ENCODE measurements around the gene ACOX1.
A peak's percentile ranks its signal among the peaks of the same experiment; 100 is the strongest.

ACOX1 gene

GRCh38 chr17:75906143-75906884 lies 72.7 kb downstream of the ACOX1 start:
- no peak for DNase-seq

DNA sequence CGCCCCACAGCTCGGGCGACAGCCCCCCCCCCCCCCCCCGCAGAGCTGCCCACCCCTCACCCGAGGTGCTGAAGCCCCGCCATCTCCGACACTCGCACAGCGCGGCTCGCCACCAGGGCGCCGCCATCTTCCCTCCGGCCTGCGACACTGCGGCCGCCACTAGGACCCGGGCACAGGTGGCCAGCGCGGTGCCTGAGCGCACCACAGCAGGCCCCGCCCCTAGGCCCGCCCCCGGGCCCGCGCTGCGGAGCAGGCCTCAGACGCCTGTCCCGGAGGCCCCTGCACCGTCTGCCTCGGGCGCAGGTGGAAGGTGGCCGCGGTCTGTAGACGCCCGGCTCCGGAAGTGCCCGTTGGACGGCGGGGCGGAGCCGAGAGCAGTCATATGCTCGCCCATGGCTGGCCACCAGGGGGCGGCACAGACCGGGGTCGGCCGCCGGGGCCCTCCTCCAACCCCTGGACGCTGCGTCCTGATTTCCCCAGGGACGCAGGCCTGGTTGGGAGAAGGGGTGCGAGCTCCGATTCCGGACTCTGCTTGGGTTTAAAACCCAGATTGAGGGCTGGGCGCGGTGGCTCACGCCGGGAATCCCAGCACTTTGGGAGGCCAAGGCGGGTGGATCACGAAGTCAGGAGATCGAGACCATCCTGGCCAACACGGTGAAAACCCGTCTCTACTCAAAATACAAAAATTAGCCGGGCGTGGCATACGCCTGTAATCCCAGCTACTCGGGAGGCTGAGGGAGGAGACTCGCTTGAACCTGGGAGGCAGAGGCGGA lies 74.0 kb downstream of the ACOX1 start, which contains the start of gene MRPL38:
TSS of gene MRPL38 (minus strand) at position 136 of the 773 bp plus-strand sequence. CDS start at position 127, 9 bp downstream.
- peak; percentile 87 for DNase-seq

GRCh38 chr17:75902406-75902805 lies 76.6 kb downstream of the ACOX1 start:
- peak; percentile 55 for DNase-seq

DNA sequence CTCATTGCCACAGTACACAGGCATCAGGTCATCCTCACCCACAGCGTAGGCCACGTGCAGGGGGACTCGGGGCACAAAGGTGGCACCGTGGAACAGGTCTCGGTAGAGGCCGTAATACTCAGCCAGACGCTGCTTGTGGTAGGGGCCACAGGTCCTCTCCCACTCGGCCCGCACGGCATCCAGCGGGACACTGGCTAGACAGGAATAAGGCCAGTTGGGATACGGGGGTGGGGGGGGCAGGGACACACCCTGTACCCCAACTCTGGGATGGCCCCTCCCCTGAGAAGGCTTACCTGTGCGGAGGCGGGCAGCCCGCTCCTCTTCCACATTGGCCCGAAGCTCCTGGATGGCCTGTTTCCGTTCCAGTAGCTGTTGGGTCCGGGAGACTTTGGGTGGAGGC lies 77.2 kb downstream of the ACOX1 start:
- DNase-seq, result no peak

- DNase-seq, result no peak
These were observed 78.1 kb downstream of the ACOX1 start for GRCh38 chr17:75900691-75901533.

GRCh38 chr17:75899767-75900468 lies 79.0 kb downstream of the ACOX1 start:
- DNase-seq, result no peak

GRCh38 chr17:75899353-75899752 lies 79.6 kb downstream of the ACOX1 start:
- no peak for DNase-seq

GRCh38 chr17:75898791-75899190 lies 80.2 kb downstream of the ACOX1 start:
- DNase-seq, result no peak

GRCh38 chr17:75898065-75898464 lies 80.9 kb downstream of the ACOX1 start:
- DNase-seq, result no peak

GRCh38 chr17:75897160-75898019 lies 81.6 kb downstream of the ACOX1 start:
- DNase-seq, result no peak

DNA sequence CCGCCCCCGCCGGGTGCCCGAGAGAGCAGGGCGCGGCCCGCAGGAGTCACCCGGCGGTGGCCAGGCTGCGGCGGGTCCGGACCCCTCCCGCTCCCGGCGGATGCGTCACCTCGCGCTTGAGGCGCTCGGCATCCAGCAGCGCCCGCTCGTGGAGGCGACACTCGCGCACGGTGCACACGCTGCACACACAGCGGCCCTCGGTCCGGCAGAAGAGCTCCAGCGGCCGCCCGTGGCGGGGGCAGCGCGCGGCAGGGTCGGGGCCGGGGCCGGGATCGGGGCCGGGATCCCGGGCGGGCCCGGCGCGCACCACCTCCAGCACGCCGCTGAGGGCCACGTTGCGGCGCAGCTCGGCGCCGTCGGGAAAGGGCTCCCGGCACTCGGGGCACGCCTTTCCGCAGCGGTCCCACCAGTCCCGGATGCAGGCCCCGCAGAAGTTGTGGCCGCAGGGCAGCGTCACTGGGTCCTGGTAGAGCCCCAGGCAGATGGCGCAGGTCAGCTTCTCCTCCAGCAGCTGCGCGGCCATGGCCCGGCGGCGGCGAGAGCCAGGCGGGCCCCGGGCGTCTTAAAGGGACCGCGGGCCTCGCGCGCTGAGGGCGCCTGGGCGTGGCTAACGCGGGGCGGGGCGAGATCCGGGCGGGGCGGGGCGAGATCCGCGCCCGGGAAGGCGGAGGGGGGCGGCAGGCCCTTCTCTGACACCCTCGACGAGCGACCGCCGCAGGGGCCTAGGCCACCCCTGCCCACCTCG lies 82.4 kb downstream of the ACOX1 start, which contains the start of gene TRIM65:
TSS of gene TRIM65 (minus strand) at position 537 of the 745 bp plus-strand sequence. CDS start at position 523, 14 bp downstream.
- DNase-seq, result peak; percentile 32

- no peak for DNase-seq
These were observed 83.4 kb downstream of the ACOX1 start for GRCh38 chr17:75895370-75896155.

- no peak for DNase-seq
These were observed 84.8 kb downstream of the ACOX1 start for GRCh38 chr17:75894049-75894733.

DNA sequence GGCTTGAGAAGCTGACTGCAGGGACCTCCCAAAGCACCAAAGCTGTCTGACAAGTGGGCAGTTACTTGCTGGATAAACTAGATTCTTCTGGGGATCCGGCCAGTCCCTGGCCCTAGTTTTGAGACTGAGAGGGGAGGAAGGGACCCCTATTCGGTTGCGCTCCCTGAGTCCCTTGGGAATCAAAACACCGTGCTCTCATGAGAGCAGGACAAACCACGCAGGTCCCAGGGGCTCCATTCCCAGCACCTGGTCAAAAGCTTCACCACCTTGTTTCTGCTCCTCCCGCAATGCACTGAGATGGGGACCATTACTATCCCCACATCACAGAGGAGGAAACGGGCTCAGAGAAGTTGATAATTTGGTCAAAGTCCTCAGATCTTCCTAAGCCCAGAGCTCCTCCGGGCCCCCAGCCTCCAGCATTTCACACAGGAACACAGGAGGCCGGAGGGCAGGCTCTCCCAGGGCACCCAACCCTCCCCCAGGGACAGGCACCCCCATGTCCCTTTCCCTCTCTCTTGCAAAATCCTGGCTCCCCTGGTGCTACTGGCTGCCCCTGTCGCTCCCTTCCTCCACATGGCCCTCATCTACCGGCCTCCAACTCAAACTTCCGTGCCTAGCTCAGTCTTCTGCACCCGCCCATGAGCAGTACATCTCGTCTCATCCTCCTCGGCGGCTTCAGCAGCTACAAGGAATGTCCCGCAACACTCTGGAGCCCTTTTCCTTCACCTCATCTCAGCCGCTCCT lies 85.5 kb downstream of the ACOX1 start:
- DNase-seq, result no peak

- DNase-seq, result no peak
These were observed 86.3 kb downstream of the ACOX1 start for GRCh38 chr17:75892556-75893224.

- DNase-seq, result no peak
These were observed 87.1 kb downstream of the ACOX1 start for GRCh38 chr17:75891605-75892555.

Data from kidney glomerular epithelial cell (primary cell).